ENCODE data around the gene ESRRB.

- TF ChIP-seq RAD21 (IDR thresholded peaks at IDR 0.05; ENCODE audit: low read depth): no peak
- no peak for TF ChIP-seq CEBPB (IDR thresholded peaks at IDR 0.05)
- TF ChIP-seq TAF1 (IDR thresholded peaks at IDR 0.05; ENCODE audit: low read depth): no peak
- TF ChIP-seq YY1 (IDR thresholded peaks at IDR 0.05; ENCODE audit: low read depth): no peak
- TF ChIP-seq USF1 (IDR thresholded peaks at IDR 0.05): no peak
- no peak for TF ChIP-seq ZBTB7A (IDR thresholded peaks at IDR 0.05; ENCODE audit: low read depth)
- TF ChIP-seq MAX (IDR thresholded peaks at IDR 0.05): no peak
Measured at GRCh38 chr14:76343386-76343785, 32.6 kb upstream of the ESRRB start.
